Measurements from ENCODE around the gene C16orf54. TPM values are rescaled to one million over a fixed set of nuclear protein-coding genes. Genes with fewer than 3 reads are reported as not detected.

The C16orf54 gene
- total and polyA plus RNA-seq, 4 donors: 0.38 to 2.4 (median 0.84) TPM

DNA sequence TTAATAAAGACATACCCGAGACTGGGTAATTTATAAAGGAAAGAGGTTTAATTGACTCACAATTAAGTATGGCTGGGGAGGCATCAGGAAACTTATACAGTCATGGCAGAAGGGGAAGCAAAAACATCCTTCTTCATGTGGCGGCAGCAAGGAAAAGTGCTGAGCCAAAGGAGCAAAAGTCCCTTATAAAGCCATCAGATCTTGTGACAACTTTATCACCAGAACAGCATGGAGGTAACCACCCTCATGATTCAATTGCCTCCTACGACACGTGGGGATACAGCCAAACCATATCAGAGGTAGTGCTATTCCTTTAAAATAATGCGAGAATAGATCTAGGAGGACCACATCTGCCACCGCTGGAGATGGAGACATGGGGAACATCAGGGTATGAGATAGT, 9.0 kb downstream of the C16orf54 start:
- H3K27ac ChIP-seq (ENCODE audit: low read depth in 1 of 2, low read length in 2 of 2): no peak overlapping the region
- WGBS: 80% methylated on average over 6 of the region's 6 CpGs
- TF ChIP-seq HNF4A (conservative IDR thresholded peaks at IDR 0.05): no peak
- no peak for TF ChIP-seq RXRA (IDR thresholded peaks at IDR 0.05)
- TF ChIP-seq EGR1 (IDR thresholded peaks at IDR 0.05; ENCODE audit: low read depth in 2 of 2): no peak
- TF ChIP-seq, protein P1, sequence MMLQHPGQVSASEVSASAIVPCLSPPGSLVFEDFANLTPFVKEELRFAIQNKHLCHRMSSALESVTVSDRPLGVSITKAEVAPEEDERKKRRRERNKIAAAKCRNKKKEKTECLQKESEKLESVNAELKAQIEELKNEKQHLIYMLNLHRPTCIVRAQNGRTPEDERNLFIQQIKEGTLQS (IDR thresholded peaks at IDR 0.05): no peak
- no peaks in the 10 kb centered on the region for H3K9me3 ChIP-seq (ENCODE audit: control insufficient read depth in 4 of 4, low read length in 3 of 4)
- H3K36me3 ChIP-seq (ENCODE audit: control insufficient read depth in 4 of 4, insufficient read depth in 3 of 4, low read depth in 1 of 4, low read length in 3 of 4): no peaks in the 10 kb centered on the region
- H3K4me3 ChIP-seq (ENCODE audit: low read depth in 1 of 3, low read length in 3 of 3): no peak overlapping the region
- H3K27me3 ChIP-seq (ENCODE audit: control insufficient read depth in 4 of 4, insufficient read depth in 4 of 4, low read length in 3 of 4): no peaks in the 10 kb centered on the region
- H3K9ac ChIP-seq (ENCODE audit: low read depth in 1 of 2, low read length in 2 of 2): no peak overlapping the region
- no peak for DNase-seq (ENCODE audit: low spot score)
- no peaks in the 10 kb centered on the region for H3K4me1 ChIP-seq (ENCODE audit: control insufficient read depth in 4 of 4, insufficient read depth in 4 of 4, low read length in 3 of 4)

DNA sequence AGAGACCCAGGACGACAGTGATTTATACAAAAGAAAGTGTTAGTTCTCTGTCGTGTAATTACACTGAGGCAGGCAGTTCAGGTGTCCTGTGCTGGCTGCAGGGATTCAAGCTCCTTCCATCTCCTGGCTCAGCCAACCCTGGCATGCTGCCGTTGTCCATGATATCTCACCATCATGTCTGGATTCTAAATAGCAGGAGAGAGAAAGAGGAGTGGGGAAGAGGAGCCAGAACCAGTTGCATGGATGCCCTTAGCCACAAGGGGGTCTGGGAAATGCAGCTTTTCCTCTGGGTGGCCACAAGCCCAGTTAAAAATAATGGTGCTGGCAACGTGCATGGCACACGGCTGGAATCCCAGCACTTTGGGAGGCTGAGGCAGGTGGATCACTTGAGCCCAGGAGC, 9.7 kb downstream of the C16orf54 start:
- H3K36me3 ChIP-seq (ENCODE audit: control insufficient read depth in 4 of 4, insufficient read depth in 3 of 4, low read depth in 1 of 4, low read length in 3 of 4): no peaks in the 10 kb centered on the region
- no peaks in the 10 kb centered on the region for H3K4me1 ChIP-seq (ENCODE audit: control insufficient read depth in 4 of 4, insufficient read depth in 4 of 4, low read length in 3 of 4)
- no peak for DNase-seq (ENCODE audit: low spot score)
- H3K9ac ChIP-seq (ENCODE audit: low read depth in 1 of 2, low read length in 2 of 2): no peak overlapping the region
- 71% methylated on average over 5 of the region's 5 CpGs for WGBS
- no peak overlapping the region for H3K27ac ChIP-seq (ENCODE audit: low read depth in 1 of 2, low read length in 2 of 2)
- no peak overlapping the region for H3K4me3 ChIP-seq (ENCODE audit: low read depth in 1 of 3, low read length in 3 of 3)
- no peaks in the 10 kb centered on the region for H3K27me3 ChIP-seq (ENCODE audit: control insufficient read depth in 4 of 4, insufficient read depth in 4 of 4, low read length in 3 of 4)
- no peaks in the 10 kb centered on the region for H3K9me3 ChIP-seq (ENCODE audit: control insufficient read depth in 4 of 4, low read length in 3 of 4)
- TF ChIP-seq JUND (IDR thresholded peaks at IDR 0.05) (no peak), RAD21 (IDR thresholded peaks at IDR 0.05) (no peak), HNF4G (IDR thresholded peaks at IDR 0.05) (no peak), TAF1 (conservative IDR thresholded peaks at IDR 0.05) (no peak)
- TF ChIP-seq, protein P2, sequence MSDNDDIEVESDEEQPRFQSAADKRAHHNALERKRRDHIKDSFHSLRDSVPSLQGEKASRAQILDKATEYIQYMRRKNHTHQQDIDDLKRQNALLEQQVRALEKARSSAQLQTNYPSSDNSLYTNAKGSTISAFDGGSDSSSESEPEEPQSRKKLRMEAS (IDR thresholded peaks at IDR 0.05): no peak

DNA sequence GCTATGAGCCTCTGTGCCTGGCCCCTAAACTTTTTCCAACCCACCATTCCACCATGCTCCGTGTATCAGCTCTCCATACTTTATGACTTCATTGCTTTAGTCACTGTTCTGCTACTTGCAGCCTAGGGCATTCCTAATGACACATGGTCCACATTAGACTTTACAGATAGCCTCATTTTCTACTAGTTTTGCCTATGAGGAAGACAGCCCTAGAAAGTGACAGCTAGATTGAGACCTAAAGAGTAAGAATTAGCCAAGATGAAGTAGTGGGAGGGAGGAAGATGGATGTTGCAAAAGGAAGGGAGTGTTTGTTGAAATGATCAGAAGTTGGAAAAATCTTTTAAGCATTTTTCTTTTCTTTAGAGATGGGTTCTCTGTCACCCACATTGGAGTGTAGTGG, 11.0 kb downstream of the C16orf54 start:
- Histone ChIP-seq H3K27me3 (ENCODE audit: control insufficient read depth in 4 of 4, insufficient read depth in 4 of 4, low read length in 3 of 4) (no peaks in the 10 kb centered on the region), H3K27ac (ENCODE audit: low read depth in 1 of 2, low read length in 2 of 2) (no peak overlapping the region), H3K4me1 (ENCODE audit: control insufficient read depth in 4 of 4, insufficient read depth in 4 of 4, low read length in 3 of 4) (no peaks in the 10 kb centered on the region), H3K4me3 (ENCODE audit: low read depth in 1 of 3, low read length in 3 of 3) (no peak overlapping the region), H3K9me3 (ENCODE audit: control insufficient read depth in 4 of 4, low read length in 3 of 4) (no peaks in the 10 kb centered on the region), H3K36me3 (ENCODE audit: control insufficient read depth in 4 of 4, insufficient read depth in 3 of 4, low read depth in 1 of 4, low read length in 3 of 4) (no peaks in the 10 kb centered on the region), H3K9ac (ENCODE audit: low read depth in 1 of 2, low read length in 2 of 2) (no peak overlapping the region)
- no peak for DNase-seq (ENCODE audit: low spot score)
- 90% methylated on average over 1 of the region's 1 CpG for WGBS
- TF ChIP-seq SP1 (IDR thresholded peaks at IDR 0.05) (no peak), TAF1 (conservative IDR thresholded peaks at IDR 0.05) (no peak), FOXA2 (IDR thresholded peaks at IDR 0.05) (no peak), NR2F2 (IDR thresholded peaks at IDR 0.05) (no peak), HNF4G (IDR thresholded peaks at IDR 0.05) (no peak), HNF4A (conservative IDR thresholded peaks at IDR 0.05) (no peak), RXRA (IDR thresholded peaks at IDR 0.05) (no peak), RAD21 (IDR thresholded peaks at IDR 0.05) (no peak), JUND (IDR thresholded peaks at IDR 0.05) (no peak), FOXA1 (IDR thresholded peaks at IDR 0.05) (no peak)
- TF ChIP-seq, protein P1 (IDR thresholded peaks at IDR 0.05): no peak
- TF ChIP-seq, protein P3, sequence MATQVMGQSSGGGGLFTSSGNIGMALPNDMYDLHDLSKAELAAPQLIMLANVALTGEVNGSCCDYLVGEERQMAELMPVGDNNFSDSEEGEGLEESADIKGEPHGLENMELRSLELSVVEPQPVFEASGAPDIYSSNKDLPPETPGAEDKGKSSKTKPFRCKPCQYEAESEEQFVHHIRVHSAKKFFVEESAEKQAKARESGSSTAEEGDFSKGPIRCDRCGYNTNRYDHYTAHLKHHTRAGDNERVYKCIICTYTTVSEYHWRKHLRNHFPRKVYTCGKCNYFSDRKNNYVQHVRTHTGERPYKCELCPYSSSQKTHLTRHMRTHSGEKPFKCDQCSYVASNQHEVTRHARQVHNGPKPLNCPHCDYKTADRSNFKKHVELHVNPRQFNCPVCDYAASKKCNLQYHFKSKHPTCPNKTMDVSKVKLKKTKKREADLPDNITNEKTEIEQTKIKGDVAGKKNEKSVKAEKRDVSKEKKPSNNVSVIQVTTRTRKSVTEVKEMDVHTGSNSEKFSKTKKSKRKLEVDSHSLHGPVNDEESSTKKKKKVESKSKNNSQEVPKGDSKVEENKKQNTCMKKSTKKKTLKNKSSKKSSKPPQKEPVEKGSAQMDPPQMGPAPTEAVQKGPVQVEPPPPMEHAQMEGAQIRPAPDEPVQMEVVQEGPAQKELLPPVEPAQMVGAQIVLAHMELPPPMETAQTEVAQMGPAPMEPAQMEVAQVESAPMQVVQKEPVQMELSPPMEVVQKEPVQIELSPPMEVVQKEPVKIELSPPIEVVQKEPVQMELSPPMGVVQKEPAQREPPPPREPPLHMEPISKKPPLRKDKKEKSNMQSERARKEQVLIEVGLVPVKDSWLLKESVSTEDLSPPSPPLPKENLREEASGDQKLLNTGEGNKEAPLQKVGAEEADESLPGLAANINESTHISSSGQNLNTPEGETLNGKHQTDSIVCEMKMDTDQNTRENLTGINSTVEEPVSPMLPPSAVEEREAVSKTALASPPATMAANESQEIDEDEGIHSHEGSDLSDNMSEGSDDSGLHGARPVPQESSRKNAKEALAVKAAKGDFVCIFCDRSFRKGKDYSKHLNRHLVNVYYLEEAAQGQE (IDR thresholded peaks at IDR 0.05): no peak
- TF ChIP-seq, protein P4, sequence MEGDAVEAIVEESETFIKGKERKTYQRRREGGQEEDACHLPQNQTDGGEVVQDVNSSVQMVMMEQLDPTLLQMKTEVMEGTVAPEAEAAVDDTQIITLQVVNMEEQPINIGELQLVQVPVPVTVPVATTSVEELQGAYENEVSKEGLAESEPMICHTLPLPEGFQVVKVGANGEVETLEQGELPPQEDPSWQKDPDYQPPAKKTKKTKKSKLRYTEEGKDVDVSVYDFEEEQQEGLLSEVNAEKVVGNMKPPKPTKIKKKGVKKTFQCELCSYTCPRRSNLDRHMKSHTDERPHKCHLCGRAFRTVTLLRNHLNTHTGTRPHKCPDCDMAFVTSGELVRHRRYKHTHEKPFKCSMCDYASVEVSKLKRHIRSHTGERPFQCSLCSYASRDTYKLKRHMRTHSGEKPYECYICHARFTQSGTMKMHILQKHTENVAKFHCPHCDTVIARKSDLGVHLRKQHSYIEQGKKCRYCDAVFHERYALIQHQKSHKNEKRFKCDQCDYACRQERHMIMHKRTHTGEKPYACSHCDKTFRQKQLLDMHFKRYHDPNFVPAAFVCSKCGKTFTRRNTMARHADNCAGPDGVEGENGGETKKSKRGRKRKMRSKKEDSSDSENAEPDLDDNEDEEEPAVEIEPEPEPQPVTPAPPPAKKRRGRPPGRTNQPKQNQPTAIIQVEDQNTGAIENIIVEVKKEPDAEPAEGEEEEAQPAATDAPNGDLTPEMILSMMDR (IDR thresholded peaks at IDR 0.05; ENCODE audit: low read depth, low read length, missing input control): no peak
- TF ChIP-seq, protein P5, sequence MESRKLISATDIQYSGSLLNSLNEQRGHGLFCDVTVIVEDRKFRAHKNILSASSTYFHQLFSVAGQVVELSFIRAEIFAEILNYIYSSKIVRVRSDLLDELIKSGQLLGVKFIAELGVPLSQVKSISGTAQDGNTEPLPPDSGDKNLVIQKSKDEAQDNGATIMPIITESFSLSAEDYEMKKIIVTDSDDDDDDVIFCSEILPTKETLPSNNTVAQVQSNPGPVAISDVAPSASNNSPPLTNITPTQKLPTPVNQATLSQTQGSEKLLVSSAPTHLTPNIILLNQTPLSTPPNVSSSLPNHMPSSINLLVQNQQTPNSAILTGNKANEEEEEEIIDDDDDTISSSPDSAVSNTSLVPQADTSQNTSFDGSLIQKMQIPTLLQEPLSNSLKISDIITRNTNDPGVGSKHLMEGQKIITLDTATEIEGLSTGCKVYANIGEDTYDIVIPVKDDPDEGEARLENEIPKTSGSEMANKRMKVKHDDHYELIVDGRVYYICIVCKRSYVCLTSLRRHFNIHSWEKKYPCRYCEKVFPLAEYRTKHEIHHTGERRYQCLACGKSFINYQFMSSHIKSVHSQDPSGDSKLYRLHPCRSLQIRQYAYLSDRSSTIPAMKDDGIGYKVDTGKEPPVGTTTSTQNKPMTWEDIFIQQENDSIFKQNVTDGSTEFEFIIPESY (IDR thresholded peaks at IDR 0.05): no peak
